ENCODE data around the gene PRR5L. TPM values are rescaled to one million over a fixed set of nuclear protein-coding genes. Genes with fewer than 3 reads are reported as not detected.
"Not testable (repeated sequence)": the region's sequence is repeated elsewhere in the genome, so short reads cannot be mapped to it uniquely, and the experiment has no call there.

The PRR5L gene
- total and polyA plus RNA-seq, 4 experiments from 2014 or later, result 10.1 to 62.7 (median 39.7) TPM

GRCh38 chr11:36480833-36481232 lies 184.7 kb downstream of the PRR5L start:
- intact Hi-C loops (cut with micrococcal nuclease), result no loop called here
- H3K27me3 Mint-ChIP-seq, result no peaks in the 10 kb centered on the region
- Histone ChIP-seq H3K27ac (ENCODE audit: low read depth, low read length) (no peak overlapping the region), H3K27me3 (ENCODE audit: insufficient read depth, low read length) (no peaks in the 10 kb centered on the region), H3K4me1 (ENCODE audit: insufficient read depth, low read length) (no peaks in the 10 kb centered on the region), H3K9me3 (ENCODE audit: control insufficient read depth in 1 of 2, low read length in 2 of 2) (no peaks in the 10 kb centered on the region), H3K4me3 (ENCODE audit: low read length in 2 of 2) (no peak overlapping the region), H3K36me3 (ENCODE audit: insufficient read depth, low read length) (no peaks in the 10 kb centered on the region)
- no peak overlapping the region for H3K27ac Mint-ChIP-seq
- H3K36me3 Mint-ChIP-seq, result peaks cover 17 to 18% of the 10 kb centered on the region in 2 donors
- ChIA-PET CTCF (ENCODE audit: partially characterized antibody) (interaction anchor here (1.3 to 6.4 kb wide), 8 partner anchors 7 to 189 kb away, joined by 4 to 139 read pairs (median 24); partner anchors contain the start of genes COMMD9 and TRAF6), POLR2A (ENCODE audit: partially characterized antibody) (no interaction called here)
- DNase-seq, result no peak
- peaks cover 0 to 4% (median 0%) of the 10 kb centered on the region in 8 donors for H3K9me3 Mint-ChIP-seq
- H3K4me3 Mint-ChIP-seq, result no peak overlapping the region
- peaks cover 3 to 16% (median 7%) of the 10 kb centered on the region in 4 donors for H3K4me1 Mint-ChIP-seq

GRCh38 chr11:36483042-36483441 lies 187.0 kb downstream of the PRR5L start:
- H3K4me3 ChIP-seq (ENCODE audit: low read length in 2 of 2); H3K27me3 ChIP-seq (ENCODE audit: insufficient read depth, low read length); H3K27me3 Mint-ChIP-seq; H3K9me3 Mint-ChIP-seq; intact Hi-C loops (cut with micrococcal nuclease); H3K4me1 ChIP-seq (ENCODE audit: insufficient read depth, low read length); CTCF ChIA-PET (ENCODE audit: partially characterized antibody); DNase-seq; H3K36me3 ChIP-seq (ENCODE audit: insufficient read depth, low read length); H3K9me3 ChIP-seq (ENCODE audit: control insufficient read depth in 1 of 2, low read length in 2 of 2); POLR2A ChIA-PET (ENCODE audit: partially characterized antibody); H3K27ac ChIP-seq (ENCODE audit: low read depth, low read length): not testable (repeated sequence)
- peak overlapping the region in 1 of 8 donors; percentile 11 for H3K4me3 Mint-ChIP-seq
- H3K36me3 Mint-ChIP-seq, result peaks cover 18 to 36% of the 10 kb centered on the region in 2 donors
- H3K27ac Mint-ChIP-seq, result peak overlapping the region in 1 of 7 donors; percentile 41
- peaks cover 9 to 28% (median 15%) of the 10 kb centered on the region in 4 donors for H3K4me1 Mint-ChIP-seq

- intact Hi-C loops (cut with micrococcal nuclease), result no loop called here
- Histone ChIP-seq H3K27me3 (ENCODE audit: insufficient read depth, low read length) (no peaks in the 10 kb centered on the region), H3K36me3 (ENCODE audit: insufficient read depth, low read length) (peaks cover 13% of the 10 kb centered on the region), H3K27ac (ENCODE audit: low read depth, low read length) (no peak overlapping the region), H3K9me3 (ENCODE audit: control insufficient read depth in 1 of 2, low read length in 2 of 2) (no peaks in the 10 kb centered on the region), H3K4me1 (ENCODE audit: insufficient read depth, low read length) (peaks cover 20% of the 10 kb centered on the region), H3K4me3 (ENCODE audit: low read length in 2 of 2) (no peak overlapping the region)
- Mint-ChIP-seq H3K27me3 (no peaks in the 10 kb centered on the region), H3K36me3 (peaks cover 34 to 54% of the 10 kb centered on the region in 2 donors), H3K4me1 (peaks cover 10 to 45% (median 24%) of the 10 kb centered on the region in 4 donors), H3K27ac (no peak overlapping the region), H3K4me3 (no peak overlapping the region), H3K9me3 (peaks cover 0 to 4% (median 0%) of the 10 kb centered on the region in 8 donors)
- DNase-seq, result no peak
- ChIA-PET POLR2A (ENCODE audit: partially characterized antibody) (no interaction called here), CTCF (ENCODE audit: partially characterized antibody) (interaction anchor here (1.4 to 2.0 kb wide), 3 partner anchors 132 to 193 kb away, joined by 4 to 8 read pairs (median 6); no protein-coding TSS in a partner anchor)
Observed at GRCh38 chr11:36485298-36486002, 189.4 kb downstream of the PRR5L start.

GRCh38 chr11:36487619-36488018 lies 191.5 kb downstream of the PRR5L start:
- no peak for DNase-seq
- Mint-ChIP-seq H3K4me1 (peaks cover 16 to 52% (median 28%) of the 10 kb centered on the region in 4 donors), H3K9me3 (peaks cover 0 to 4% (median 0%) of the 10 kb centered on the region in 8 donors), H3K36me3 (peaks cover 51 to 69% of the 10 kb centered on the region in 2 donors), H3K4me3 (peak overlapping the region in 4 of 8 donors; percentile 35 to 70 (median 46)), H3K27ac (peak overlapping the region in 3 of 7 donors; percentile 14 to 48 (median 29)), H3K27me3 (no peaks in the 10 kb centered on the region)
- H3K36me3 ChIP-seq (ENCODE audit: insufficient read depth, low read length), result peaks cover 22% of the 10 kb centered on the region
- H3K9me3 ChIP-seq (ENCODE audit: control insufficient read depth in 1 of 2, low read length in 2 of 2), result no peaks in the 10 kb centered on the region
- intact Hi-C loops (cut with micrococcal nuclease), result no loop called here
- ChIA-PET CTCF (ENCODE audit: partially characterized antibody) (interaction anchor here (0.9 to 3.2 kb wide), 9 partner anchors 9 to 222 kb away, joined by 3 to 21 read pairs (median 4); partner anchors contain the start of gene COMMD9), POLR2A (ENCODE audit: partially characterized antibody) (interaction anchor here (0.6 to 1.5 kb wide), 4 partner anchors 9 to 199 kb away, joined by 3 to 4 read pairs (median 3); partner anchors contain the start of genes COMMD9 and TRAF6)
- no peak overlapping the region for H3K27ac ChIP-seq (ENCODE audit: low read depth, low read length)
- H3K4me1 ChIP-seq (ENCODE audit: insufficient read depth, low read length), result peaks cover 20% of the 10 kb centered on the region
- H3K27me3 ChIP-seq (ENCODE audit: insufficient read depth, low read length), result no peaks in the 10 kb centered on the region
- H3K4me3 ChIP-seq (ENCODE audit: low read length in 2 of 2), result no peak overlapping the region

- intact Hi-C loops (cut with micrococcal nuclease), result no loop called here
- H3K4me3 ChIP-seq (ENCODE audit: low read length in 2 of 2), result no peak overlapping the region
- no peak overlapping the region for H3K27ac ChIP-seq (ENCODE audit: low read depth, low read length)
- ChIA-PET CTCF (ENCODE audit: partially characterized antibody) (interaction anchor here (0.7 to 3.2 kb wide), 12 partner anchors 10 to 222 kb away, joined by 3 to 21 read pairs (median 3); partner anchors contain the start of genes COMMD9 and TRAF6), POLR2A (ENCODE audit: partially characterized antibody) (interaction anchor here (0.6 to 1.5 kb wide), 3 partner anchors 22 to 199 kb away, joined by 3 to 4 read pairs (median 3); partner anchors contain the start of genes COMMD9 and TRAF6)
- peaks cover 0 to 2% (median 0%) of the 10 kb centered on the region in 8 donors for H3K9me3 Mint-ChIP-seq
- H3K27me3 ChIP-seq (ENCODE audit: insufficient read depth, low read length), result no peaks in the 10 kb centered on the region
- peaks cover 55 to 73% of the 10 kb centered on the region in 2 donors for H3K36me3 Mint-ChIP-seq
- H3K4me1 ChIP-seq (ENCODE audit: insufficient read depth, low read length), result peaks cover 20% of the 10 kb centered on the region
- H3K4me1 Mint-ChIP-seq, result peaks cover 18 to 54% (median 29%) of the 10 kb centered on the region in 4 donors
- peak overlapping the region in 6 of 8 donors; percentile 2 to 70 (median 40) for H3K4me3 Mint-ChIP-seq
- H3K27me3 Mint-ChIP-seq, result no peaks in the 10 kb centered on the region
- no peak for DNase-seq
- peaks cover 22% of the 10 kb centered on the region for H3K36me3 ChIP-seq (ENCODE audit: insufficient read depth, low read length)
- no peaks in the 10 kb centered on the region for H3K9me3 ChIP-seq (ENCODE audit: control insufficient read depth in 1 of 2, low read length in 2 of 2)
- peak overlapping the region in 5 of 7 donors; percentile 14 to 60 (median 48) for H3K27ac Mint-ChIP-seq
Observed at GRCh38 chr11:36488096-36488495, 192.0 kb downstream of the PRR5L start.

- H3K4me3 Mint-ChIP-seq, result no peak overlapping the region
- no peaks in the 10 kb centered on the region for H3K27me3 Mint-ChIP-seq
- ChIA-PET CTCF (ENCODE audit: partially characterized antibody) (interaction anchor here (1.0 to 8.0 kb wide), 5 partner anchors 11 to 199 kb away, joined by 3 to 131 read pairs (median 8); partner anchors contain the start of genes COMMD9 and PRR5L), POLR2A (ENCODE audit: partially characterized antibody) (no interaction called here)
- intact Hi-C loops (cut with micrococcal nuclease), result loop anchor here (5.0 kb wide), 1 partner anchor 668 kb away; no protein-coding TSS in a partner anchor
- H3K4me1 Mint-ChIP-seq, result peaks cover 17 to 42% (median 24%) of the 10 kb centered on the region in 4 donors
- H3K27ac Mint-ChIP-seq, result peak overlapping the region in 2 of 7 donors; percentile 2 to 74
- no peaks in the 10 kb centered on the region for H3K27me3 ChIP-seq (ENCODE audit: insufficient read depth, low read length)
- DNase-seq, result no peak
- H3K36me3 Mint-ChIP-seq, result peaks cover 53 to 73% of the 10 kb centered on the region in 2 donors
- no peak overlapping the region for H3K4me3 ChIP-seq (ENCODE audit: low read length in 2 of 2)
- no peak overlapping the region for H3K27ac ChIP-seq (ENCODE audit: low read depth, low read length)
- peaks cover 25% of the 10 kb centered on the region for H3K36me3 ChIP-seq (ENCODE audit: insufficient read depth, low read length)
- no peaks in the 10 kb centered on the region for H3K9me3 Mint-ChIP-seq
- no peaks in the 10 kb centered on the region for H3K9me3 ChIP-seq (ENCODE audit: control insufficient read depth in 1 of 2, low read length in 2 of 2)
- H3K4me1 ChIP-seq (ENCODE audit: insufficient read depth, low read length), result peaks cover 20% of the 10 kb centered on the region
Observed at GRCh38 chr11:36490026-36490806, 194.1 kb downstream of the PRR5L start.

Data from CD4-positive, alpha-beta memory T cell (primary cell).